ENCODE data around the gene KIRREL3. TPM values are rescaled to one million over a fixed set of nuclear protein-coding genes. Genes with fewer than 3 reads are reported as not detected.

The KIRREL3 gene
- total and polyA plus RNA-seq, 2 of the 4 experiments (the other 2 are of a cell fraction): 10.9 to 15.9 TPM

DNA sequence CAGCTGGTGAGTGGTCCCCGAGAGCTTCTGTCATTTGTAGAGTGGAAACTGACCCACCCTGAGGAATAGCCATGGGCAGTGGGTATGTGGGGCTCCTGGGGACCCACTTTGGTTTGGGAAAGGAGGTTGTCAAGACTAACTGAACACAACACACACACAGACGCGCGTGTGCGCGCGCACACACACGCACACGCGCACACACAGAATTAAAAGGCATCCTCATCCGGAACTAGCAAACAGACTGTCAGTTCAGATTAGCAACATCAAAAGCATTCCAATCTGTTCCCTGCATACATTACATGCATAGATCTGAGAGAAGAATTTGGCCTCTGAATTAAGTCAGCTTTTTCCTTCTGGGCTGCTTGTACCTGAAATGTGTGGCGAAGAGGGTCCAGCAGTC is 360.4 kb downstream of the KIRREL3 start:
- Histone ChIP-seq H3K4me2 (ENCODE audit: low read depth, low read length) (no peak overlapping the region), H2BK20ac (ENCODE audit: low read depth, low read length) (no peak overlapping the region), H3K14ac (replicated peaks; ENCODE audit: low read depth, low read length) (no peak overlapping the region), H4K5ac (ENCODE audit: low read depth, low read length) (no peak overlapping the region), H3K36me3 (ENCODE audit: control insufficient read depth, insufficient read depth, low read length) (no peaks in the 10 kb centered on the region), H3K4me3 (ENCODE audit: insufficient read depth, low read depth, low read length) (no peak overlapping the region), H2BK15ac (ENCODE audit: low read depth, low read length) (no peak overlapping the region), H4K20me1 (ENCODE audit: insufficient read depth, low read length) (no peaks in the 10 kb centered on the region), H3K4ac (ENCODE audit: low read depth, low read length) (no peak overlapping the region), H3K9me3 (ENCODE audit: control insufficient read depth, insufficient read depth, low read length) (no peaks in the 10 kb centered on the region), H2BK5ac (ENCODE audit: low read depth, low read length, poor library complexity, severe bottlenecking) (no peak overlapping the region), H3K9me1 (ENCODE audit: insufficient read depth, low read length) (peaks cover 14% of the 10 kb centered on the region), H3K79me1 (ENCODE audit: low read depth in 1 of 2, low read length in 2 of 2) (peaks cover 6 to 9% of the 10 kb centered on the region in 2 experiments; a peak in 2 of 4 replicates), H3K9ac (ENCODE audit: low read depth, low read length) (no peak overlapping the region), H3K18ac (ENCODE audit: low read depth, low read length) (no peak overlapping the region), H2AK9ac (replicated peaks; ENCODE audit: low read depth, low read length, poor library complexity) (no peak overlapping the region), H4K8ac (ENCODE audit: low read depth in 2 of 2, low read length in 2 of 2) (no peak overlapping the region), H2AK5ac (ENCODE audit: low read depth, low read length) (no peak overlapping the region), H2AFZ (replicated peaks; ENCODE audit: low read length, poor library complexity) (no peak overlapping the region), H3K56ac (ENCODE audit: extremely low read depth, insufficient read depth, low read length) (no peak overlapping the region), H3K23ac (ENCODE audit: low read depth, low read length) (no peak overlapping the region), H3K4me1 (ENCODE audit: control insufficient read depth, insufficient read depth, low read length) (peaks cover 17% of the 10 kb centered on the region), H2BK120ac (ENCODE audit: low read depth, low read length) (no peak overlapping the region), H3K27me3 (ENCODE audit: control insufficient read depth, insufficient read depth, low read length) (no peaks in the 10 kb centered on the region), H4K91ac (ENCODE audit: insufficient read depth, low read depth, low read length) (no peak overlapping the region), H3K27ac (ENCODE audit: insufficient read depth, low read length) (no peak overlapping the region)
- no peak for ATAC-seq (ENCODE audit: low read depth)
- intact Hi-C loops (cut with micrococcal nuclease): no loop called here
- no TSS peak for BruUV-seq (replicated peaks)
- WGBS, 2 experiments (ENCODE audit: extremely low coverage in 2 of 2, insufficient read length in 1 of 2): no CpG with 5 or more reads among the region's 12 CpGs
- ChIA-PET POLR2A (ENCODE audit: unreplicated experiment) (no interaction called here), CTCF (no interaction called here)
- no peak for DNase-seq
- in situ Hi-C loops (cut with MboI; ENCODE audit: low sequenced_read_pairs): no loop called here
- dilution Hi-C loops (cut with HindIII; ENCODE audit: low sequenced_read_pairs, unreplicated experiment): no loop called here
- TF ChIP-seq MAFK (IDR thresholded peaks at IDR 0.05; ENCODE audit: low read depth, low read length) (no peak), FOS (IDR thresholded peaks at IDR 0.05; ENCODE audit: low read depth, low read length) (no peak), NFE2L2 (IDR thresholded peaks at IDR 0.05; ENCODE audit: low read depth, low read length) (no peak), MXI1 (IDR thresholded peaks at IDR 0.05; ENCODE audit: borderline replicate concordance, low read depth, low read length) (no peak), CHD1 (IDR thresholded peaks at IDR 0.05; ENCODE audit: low read depth, low read length) (no peak), CEBPB (IDR thresholded peaks at IDR 0.05; ENCODE audit: low read depth, low read length) (no peak), BHLHE40 (IDR thresholded peaks at IDR 0.05; ENCODE audit: low read depth, low read length) (no peak), RAD21 (IDR thresholded peaks at IDR 0.05; ENCODE audit: low read length) (no peak), RFX5 (IDR thresholded peaks at IDR 0.05; ENCODE audit: low read depth, low read length) (no peak), SMC3 (IDR thresholded peaks at IDR 0.05; ENCODE audit: low read depth, low read length) (no peak), POLR2A (IDR thresholded peaks at IDR 0.05; ENCODE audit: low read depth, low read length) (no peak), RCOR1 (IDR thresholded peaks at IDR 0.05; ENCODE audit: insufficient replicate concordance, low read length) (no peak)
- TF ChIP-seq, protein P1, sequence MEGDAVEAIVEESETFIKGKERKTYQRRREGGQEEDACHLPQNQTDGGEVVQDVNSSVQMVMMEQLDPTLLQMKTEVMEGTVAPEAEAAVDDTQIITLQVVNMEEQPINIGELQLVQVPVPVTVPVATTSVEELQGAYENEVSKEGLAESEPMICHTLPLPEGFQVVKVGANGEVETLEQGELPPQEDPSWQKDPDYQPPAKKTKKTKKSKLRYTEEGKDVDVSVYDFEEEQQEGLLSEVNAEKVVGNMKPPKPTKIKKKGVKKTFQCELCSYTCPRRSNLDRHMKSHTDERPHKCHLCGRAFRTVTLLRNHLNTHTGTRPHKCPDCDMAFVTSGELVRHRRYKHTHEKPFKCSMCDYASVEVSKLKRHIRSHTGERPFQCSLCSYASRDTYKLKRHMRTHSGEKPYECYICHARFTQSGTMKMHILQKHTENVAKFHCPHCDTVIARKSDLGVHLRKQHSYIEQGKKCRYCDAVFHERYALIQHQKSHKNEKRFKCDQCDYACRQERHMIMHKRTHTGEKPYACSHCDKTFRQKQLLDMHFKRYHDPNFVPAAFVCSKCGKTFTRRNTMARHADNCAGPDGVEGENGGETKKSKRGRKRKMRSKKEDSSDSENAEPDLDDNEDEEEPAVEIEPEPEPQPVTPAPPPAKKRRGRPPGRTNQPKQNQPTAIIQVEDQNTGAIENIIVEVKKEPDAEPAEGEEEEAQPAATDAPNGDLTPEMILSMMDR (conservative IDR thresholded peaks at IDR 0.05; ENCODE audit: low read depth, low read length): no peak
- TF ChIP-seq, protein P2, sequence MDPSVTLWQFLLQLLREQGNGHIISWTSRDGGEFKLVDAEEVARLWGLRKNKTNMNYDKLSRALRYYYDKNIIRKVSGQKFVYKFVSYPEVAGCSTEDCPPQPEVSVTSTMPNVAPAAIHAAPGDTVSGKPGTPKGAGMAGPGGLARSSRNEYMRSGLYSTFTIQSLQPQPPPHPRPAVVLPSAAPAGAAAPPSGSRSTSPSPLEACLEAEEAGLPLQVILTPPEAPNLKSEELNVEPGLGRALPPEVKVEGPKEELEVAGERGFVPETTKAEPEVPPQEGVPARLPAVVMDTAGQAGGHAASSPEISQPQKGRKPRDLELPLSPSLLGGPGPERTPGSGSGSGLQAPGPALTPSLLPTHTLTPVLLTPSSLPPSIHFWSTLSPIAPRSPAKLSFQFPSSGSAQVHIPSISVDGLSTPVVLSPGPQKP (IDR thresholded peaks at IDR 0.05; ENCODE audit: borderline replicate concordance, low read depth, low read length): no peak
- TF ChIP-seq, protein P3, sequence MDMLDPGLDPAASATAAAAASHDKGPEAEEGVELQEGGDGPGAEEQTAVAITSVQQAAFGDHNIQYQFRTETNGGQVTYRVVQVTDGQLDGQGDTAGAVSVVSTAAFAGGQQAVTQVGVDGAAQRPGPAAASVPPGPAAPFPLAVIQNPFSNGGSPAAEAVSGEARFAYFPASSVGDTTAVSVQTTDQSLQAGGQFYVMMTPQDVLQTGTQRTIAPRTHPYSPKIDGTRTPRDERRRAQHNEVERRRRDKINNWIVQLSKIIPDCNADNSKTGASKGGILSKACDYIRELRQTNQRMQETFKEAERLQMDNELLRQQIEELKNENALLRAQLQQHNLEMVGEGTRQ (IDR thresholded peaks at IDR 0.05; ENCODE audit: low read depth, low read length): no peak

Data from IMR-90 (cell line).